ENCODE data around the gene NXT1. TPM values are rescaled to one million over a fixed set of nuclear protein-coding genes. Genes with fewer than 3 reads are reported as not detected.

NXT1 gene
- total RNA-seq, 1 donor: 18.5 TPM

DNA sequence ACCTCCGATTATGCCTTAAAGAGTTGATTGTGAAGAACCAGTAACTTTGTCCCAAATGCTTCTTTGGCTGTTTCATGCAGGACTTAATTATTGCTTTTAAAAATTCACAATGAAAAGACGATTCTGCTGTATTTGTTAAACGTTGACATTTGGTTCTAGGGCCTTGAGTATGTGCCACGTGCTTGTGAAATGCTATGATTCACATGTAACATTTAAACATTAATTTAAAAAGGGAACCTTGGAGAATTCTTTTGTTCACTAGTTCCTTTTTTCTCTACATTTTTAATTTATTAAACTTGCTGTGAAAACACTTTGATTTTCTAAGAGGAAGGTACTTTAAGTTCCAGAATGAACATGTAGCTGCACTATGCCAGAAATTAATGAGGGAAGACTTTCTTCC lies 20.9 kb downstream of the NXT1 start:
- Histone ChIP-seq H3K27me3 (ENCODE audit: insufficient read depth, low read length) (no peaks in the 10 kb centered on the region), H3K4me3 (ENCODE audit: insufficient read depth, low read length) (no peak overlapping the region), H3K4me1 (ENCODE audit: insufficient read depth, low read length) (peaks cover 26% of the 10 kb centered on the region), H2AFZ (ENCODE audit: low read length) (no peak overlapping the region), H3K79me2 (ENCODE audit: insufficient read depth, low read length) (peaks cover 52% of the 10 kb centered on the region), H3K4me2 (ENCODE audit: insufficient read depth, low read length) (no peak overlapping the region), H3K36me3 (ENCODE audit: insufficient read depth, low read length) (peaks cover 77% of the 10 kb centered on the region), H3K27ac (ENCODE audit: low read depth, low read length) (no peak overlapping the region), H3K9me3 (ENCODE audit: low read depth, low read length) (no peaks in the 10 kb centered on the region), H4K20me1 (ENCODE audit: insufficient read depth, low read length) (peaks cover 27% of the 10 kb centered on the region)
- DNase-seq (ENCODE audit: insufficient read length, low spot score, missing footprints): no peak
- TF ChIP-seq CTCF (IDR thresholded peaks at IDR 0.05; ENCODE audit: extremely low read depth, low read depth, low read length): no peak

- Histone ChIP-seq H3K36me3 (ENCODE audit: insufficient read depth, low read length) (peaks cover 81% of the 10 kb centered on the region), H3K4me2 (ENCODE audit: insufficient read depth, low read length) (no peak overlapping the region), H4K20me1 (ENCODE audit: insufficient read depth, low read length) (peaks cover 4% of the 10 kb centered on the region), H3K4me3 (ENCODE audit: insufficient read depth, low read length) (no peak overlapping the region), H3K79me2 (ENCODE audit: insufficient read depth, low read length) (peaks cover 26% of the 10 kb centered on the region), H3K27ac (ENCODE audit: low read depth, low read length) (no peak overlapping the region), H2AFZ (ENCODE audit: low read length) (no peak overlapping the region), H3K9me3 (ENCODE audit: low read depth, low read length) (no peaks in the 10 kb centered on the region), H3K4me1 (ENCODE audit: insufficient read depth, low read length) (peaks cover 2% of the 10 kb centered on the region), H3K27me3 (ENCODE audit: insufficient read depth, low read length) (no peaks in the 10 kb centered on the region)
- TF ChIP-seq CTCF (IDR thresholded peaks at IDR 0.05; ENCODE audit: extremely low read depth, low read depth, low read length): no peak
- DNase-seq (ENCODE audit: insufficient read length, low spot score, missing footprints): no peak
These were observed 23.9 kb downstream of the NXT1 start for GRCh38 chr20:23374441-23374840.

DNA sequence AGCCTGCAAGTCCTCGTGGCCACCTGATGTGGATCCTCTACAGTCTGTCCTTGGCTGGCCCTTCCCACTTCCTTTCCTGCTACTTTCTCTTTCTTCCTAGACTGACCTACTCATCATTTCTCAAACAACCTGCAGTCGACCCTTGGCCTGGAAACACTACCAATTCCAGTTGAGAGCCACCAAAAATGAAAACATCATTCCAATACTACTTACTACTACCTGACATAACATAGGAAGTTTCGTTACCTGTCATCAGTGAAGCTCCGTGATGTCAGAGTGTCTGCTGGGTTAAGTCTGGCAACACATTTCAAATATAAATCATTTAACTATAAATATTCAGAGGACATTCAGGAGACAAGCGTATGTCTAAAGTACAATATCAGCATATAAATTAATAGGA lies 25.2 kb downstream of the NXT1 start:
- Histone ChIP-seq H3K27me3 (ENCODE audit: insufficient read depth, low read length) (no peaks in the 10 kb centered on the region), H3K79me2 (ENCODE audit: insufficient read depth, low read length) (peaks cover 17% of the 10 kb centered on the region), H3K4me3 (ENCODE audit: insufficient read depth, low read length) (no peak overlapping the region), H3K4me2 (ENCODE audit: insufficient read depth, low read length) (no peak overlapping the region), H2AFZ (ENCODE audit: low read length) (no peak overlapping the region), H3K36me3 (ENCODE audit: insufficient read depth, low read length) (peaks cover 79% of the 10 kb centered on the region), H4K20me1 (ENCODE audit: insufficient read depth, low read length) (no peaks in the 10 kb centered on the region), H3K4me1 (ENCODE audit: insufficient read depth, low read length) (peaks cover 2% of the 10 kb centered on the region), H3K27ac (ENCODE audit: low read depth, low read length) (no peak overlapping the region), H3K9me3 (ENCODE audit: low read depth, low read length) (no peaks in the 10 kb centered on the region)
- DNase-seq (ENCODE audit: insufficient read length, low spot score, missing footprints): no peak
- no peak for TF ChIP-seq CTCF (IDR thresholded peaks at IDR 0.05; ENCODE audit: extremely low read depth, low read depth, low read length)

DNA sequence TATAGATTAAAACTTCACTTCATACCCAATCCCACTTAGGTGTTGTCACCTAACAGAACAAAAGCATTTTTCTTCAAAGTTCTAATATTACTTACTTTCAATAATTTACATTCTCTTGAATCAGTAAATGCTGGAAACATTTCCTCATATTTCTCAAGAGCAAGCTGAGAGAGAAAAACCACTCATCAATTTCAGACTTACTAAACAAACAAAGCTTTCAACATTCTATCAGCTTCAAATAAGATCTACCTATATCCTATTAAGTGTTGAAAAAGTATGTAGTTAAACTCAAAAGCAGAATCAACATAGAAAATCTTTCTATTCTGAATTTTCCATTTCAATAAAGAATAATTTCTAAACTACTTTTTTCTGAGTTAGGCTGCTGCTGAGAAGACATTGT lies 29.2 kb downstream of the NXT1 start:
- no peaks in the 10 kb centered on the region for H4K20me1 ChIP-seq (ENCODE audit: insufficient read depth, low read length)
- no peak overlapping the region for H3K4me3 ChIP-seq (ENCODE audit: insufficient read depth, low read length)
- no peak overlapping the region for H3K4me2 ChIP-seq (ENCODE audit: insufficient read depth, low read length)
- no peaks in the 10 kb centered on the region for H3K27me3 ChIP-seq (ENCODE audit: insufficient read depth, low read length)
- H3K9me3 ChIP-seq (ENCODE audit: low read depth, low read length): no peaks in the 10 kb centered on the region
- no peak for DNase-seq (ENCODE audit: insufficient read length, low spot score, missing footprints)
- H3K4me1 ChIP-seq (ENCODE audit: insufficient read depth, low read length): no peaks in the 10 kb centered on the region
- peaks cover 52% of the 10 kb centered on the region for H3K36me3 ChIP-seq (ENCODE audit: insufficient read depth, low read length)
- peaks cover 28% of the 10 kb centered on the region for H3K79me2 ChIP-seq (ENCODE audit: insufficient read depth, low read length)
- H2AFZ ChIP-seq (ENCODE audit: low read length): no peak overlapping the region
- TF ChIP-seq CTCF (IDR thresholded peaks at IDR 0.05; ENCODE audit: extremely low read depth, low read depth, low read length): no peak
- no peak overlapping the region for H3K27ac ChIP-seq (ENCODE audit: low read depth, low read length)
